ENCODE data around the gene BCAS3.
A peak's percentile ranks its signal among the peaks of the same experiment; 100 is the strongest.
"Not testable (repeated sequence)": the region's sequence is repeated elsewhere in the genome, so short reads cannot be mapped to it uniquely, and the experiment has no call there.

The BCAS3 gene

DNA sequence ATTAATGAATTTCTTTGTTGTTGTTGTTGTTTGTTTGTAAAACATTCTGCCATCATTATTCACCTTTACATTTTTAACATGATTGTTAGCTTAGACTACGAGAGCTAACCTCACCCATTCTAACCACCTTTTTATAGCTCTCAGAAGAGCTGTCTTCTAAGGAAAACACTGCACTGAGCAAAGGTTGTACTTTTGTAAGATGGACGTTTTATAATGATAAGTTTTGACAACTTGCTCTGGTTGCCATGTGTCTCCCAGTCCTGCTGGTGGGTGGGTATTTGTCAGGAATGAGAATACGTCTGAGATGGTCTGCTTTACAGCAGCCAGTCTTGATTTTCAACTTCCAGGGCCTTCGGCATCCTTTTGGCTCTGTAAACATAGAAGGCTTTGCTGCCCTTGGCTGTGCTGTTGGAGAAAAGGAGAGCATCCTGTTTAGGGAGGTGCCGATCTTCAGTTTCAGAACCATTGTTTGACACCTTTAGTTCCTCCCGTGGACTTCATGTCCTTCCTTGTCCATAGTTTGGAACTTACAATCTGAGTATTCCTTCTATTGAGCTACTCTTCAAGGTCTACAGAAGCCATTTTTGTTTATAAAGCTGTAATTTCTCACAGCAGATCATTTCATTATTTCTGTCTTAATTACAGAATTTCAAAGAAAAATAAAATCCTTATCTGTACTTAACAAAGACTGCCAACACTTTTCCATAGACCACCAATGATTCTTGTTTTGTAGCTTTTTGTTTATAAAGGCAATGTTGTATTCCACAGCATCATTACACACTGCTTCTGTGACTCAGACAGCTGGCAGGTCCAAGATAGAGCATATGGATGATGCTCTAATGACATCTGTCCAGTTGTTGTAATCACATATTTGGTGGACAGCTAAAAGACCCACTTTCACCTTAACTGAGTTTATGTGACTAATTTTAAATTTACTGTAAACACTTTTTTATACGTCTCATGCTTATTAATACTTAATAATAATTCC, 451.9 kb downstream of the BCAS3 start:
- no peak for DNase-seq (ENCODE audit: low spot score)

DNA sequence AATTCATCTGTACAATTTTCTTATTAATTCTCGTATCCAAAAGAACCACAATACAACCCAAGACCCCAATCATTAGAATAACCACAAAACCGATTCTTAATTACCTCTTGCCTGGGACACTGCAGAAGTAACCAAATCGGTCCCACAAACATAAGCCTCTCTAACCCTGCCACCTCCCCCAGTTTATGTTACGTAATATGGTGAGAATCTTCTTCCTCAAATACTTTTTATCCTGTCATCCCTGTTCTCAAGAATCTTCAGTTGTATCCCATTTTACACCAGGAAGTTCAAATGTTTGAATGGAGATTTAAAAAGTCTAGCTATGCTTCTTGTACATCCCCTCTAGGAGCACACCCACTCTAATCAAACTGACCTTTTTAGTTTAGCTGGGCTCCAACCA, 452.7 kb downstream of the BCAS3 start:
- no peak for DNase-seq (ENCODE audit: low spot score)

DNA sequence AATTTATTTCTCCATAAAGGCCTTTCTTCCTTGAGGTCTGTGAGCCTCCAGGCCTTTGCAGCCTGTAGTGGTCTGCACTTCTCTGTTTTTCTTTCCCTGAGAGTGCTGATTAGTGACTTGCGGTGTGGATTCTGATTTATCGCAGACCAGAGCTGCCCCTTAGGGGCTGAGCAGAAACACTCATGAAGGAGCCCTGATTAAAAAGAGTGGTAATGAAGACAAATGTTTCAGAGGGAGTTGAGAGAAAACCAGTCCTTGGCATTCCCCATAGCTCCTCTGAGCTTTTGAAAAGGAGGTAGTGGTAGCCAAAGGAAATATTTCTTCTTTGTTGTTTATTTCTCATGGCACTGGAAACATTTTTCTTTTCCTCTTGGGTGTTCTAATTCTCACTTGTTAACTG, 453.9 kb downstream of the BCAS3 start:
- DNase-seq (ENCODE audit: low spot score) = no peak

DNA sequence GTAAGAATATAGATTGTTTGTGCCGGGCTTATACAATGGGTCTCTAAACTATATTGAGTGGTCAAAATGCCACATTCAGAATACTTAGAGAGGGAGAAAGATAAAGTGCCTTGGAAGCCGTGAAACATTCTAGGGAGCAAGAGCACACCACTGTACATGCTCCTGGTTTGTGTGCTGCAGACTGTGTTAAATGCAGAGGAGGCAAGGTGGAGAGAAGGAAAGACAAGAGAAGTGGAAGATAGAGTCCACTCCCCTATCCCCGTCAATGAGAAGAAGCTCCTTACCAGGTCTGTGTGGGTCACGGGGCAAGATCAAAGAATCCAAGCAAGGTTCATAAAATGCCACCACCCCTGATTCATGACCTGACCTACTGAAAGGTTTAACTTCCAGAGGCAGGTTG, 454.9 kb downstream of the BCAS3 start:
- DNase-seq (ENCODE audit: low spot score) = no peak

DNA sequence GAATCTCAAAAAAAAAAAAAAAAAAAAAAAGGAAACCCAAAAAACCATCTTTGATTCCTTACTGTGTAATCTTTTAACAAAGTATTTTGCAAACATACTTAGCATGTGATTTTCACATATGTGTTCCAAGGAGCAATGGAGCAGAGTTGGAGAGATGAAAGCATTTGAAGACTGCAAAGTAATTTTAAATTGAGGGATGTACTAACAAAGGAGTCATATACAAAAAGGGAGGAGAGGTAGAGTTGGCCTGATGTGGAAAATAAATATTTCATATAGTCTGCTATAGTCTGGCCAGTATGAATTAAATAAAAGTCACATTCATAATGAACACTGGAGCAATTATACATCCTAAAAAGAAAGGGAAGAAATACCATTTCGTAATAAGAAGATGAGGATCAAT, 456.2 kb downstream of the BCAS3 start:
- no peak for DNase-seq (ENCODE audit: low spot score)

DNA sequence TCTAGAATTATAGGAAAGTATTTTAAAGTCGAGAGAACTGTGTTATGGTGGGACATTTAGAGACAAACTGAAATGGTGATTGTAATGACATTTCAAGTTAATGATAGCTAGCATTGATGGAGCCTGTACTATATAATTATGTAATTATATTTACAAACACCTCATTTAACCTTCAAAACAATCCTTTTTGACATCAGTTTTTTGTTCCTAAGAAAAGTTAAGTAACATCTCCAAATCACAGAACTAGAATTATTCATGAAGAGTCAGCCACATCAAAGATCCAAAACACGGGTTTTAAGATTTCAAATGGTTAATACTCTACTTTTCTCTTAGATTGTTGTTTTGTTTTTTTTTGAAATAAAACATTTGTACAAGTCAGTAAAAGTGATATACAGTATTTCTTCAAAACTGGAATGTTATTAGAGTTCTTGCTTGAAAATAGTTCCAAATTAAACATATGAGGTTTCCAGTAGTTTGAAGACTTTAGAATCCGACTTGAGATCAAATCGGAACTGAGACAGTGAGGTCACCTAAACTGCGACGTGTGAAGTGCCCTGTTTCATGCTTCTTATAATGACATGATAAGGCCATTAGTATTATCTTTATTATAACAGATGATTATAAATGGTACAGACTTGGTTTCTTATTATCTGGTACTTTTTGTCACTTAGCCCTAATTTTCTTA, 457.0 kb downstream of the BCAS3 start:
- DNase-seq (ENCODE audit: low spot score) = no peak

DNA sequence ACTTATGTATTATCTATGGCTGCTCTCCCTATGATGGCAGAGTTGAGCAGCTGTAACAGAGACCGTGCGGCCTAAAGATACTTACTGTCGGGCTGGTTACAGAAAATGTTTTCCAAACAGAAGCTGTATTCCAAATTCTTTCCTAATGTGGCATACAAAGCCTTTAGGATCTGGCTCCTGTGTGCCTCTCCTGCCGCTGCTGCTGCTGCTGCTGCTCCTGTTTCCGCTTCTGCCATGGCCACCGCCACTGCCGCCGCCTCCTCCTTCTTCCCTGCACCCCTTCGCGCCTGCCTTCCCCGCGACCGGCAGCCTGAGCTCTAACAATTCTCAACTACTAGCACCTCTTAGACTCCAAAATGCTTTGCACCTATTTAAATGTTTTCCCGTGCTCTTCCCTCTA, 458.1 kb downstream of the BCAS3 start:
- DNase-seq (ENCODE audit: low spot score) = no peak

DNA sequence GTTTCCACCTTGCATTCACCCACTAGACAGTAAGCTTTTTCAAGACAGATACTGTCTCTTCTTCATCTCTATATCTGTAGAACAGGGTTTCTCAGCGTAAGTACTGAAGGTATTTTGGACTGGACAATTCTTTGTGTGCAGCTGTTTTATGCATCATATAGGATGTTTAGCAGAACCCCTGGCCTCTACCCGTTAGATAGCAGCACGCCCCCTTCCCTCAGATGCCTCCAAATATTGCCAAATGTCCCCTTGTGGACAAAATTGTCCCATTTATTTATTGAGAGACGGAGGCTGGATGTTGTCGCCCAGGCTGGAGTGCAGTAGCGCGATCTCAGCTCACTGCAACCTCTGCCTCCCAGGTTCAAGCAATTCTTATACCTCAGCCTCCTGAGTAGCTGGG, 458.6 kb downstream of the BCAS3 start:
- no peak for DNase-seq (ENCODE audit: low spot score)

DNA sequence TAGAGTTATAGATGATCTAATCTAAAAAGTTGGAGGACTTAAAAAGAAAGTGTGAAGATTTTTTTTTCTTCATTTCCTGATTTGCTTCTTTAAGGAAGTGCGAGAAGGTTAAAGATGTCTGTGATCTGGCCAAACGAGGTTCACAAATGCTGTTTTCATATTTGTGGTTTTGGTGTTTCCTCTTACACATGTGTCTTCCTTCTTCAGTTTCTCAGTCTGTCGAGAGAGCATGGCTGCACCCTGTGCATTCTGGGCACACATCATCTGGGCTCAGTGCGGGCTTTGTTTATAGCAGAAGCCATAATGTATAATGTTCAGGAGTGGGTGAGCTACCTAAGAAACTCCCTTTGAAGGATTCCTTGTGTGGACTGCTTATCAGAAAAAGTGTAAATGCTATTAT, 461.6 kb downstream of the BCAS3 start:
- peak; percentile 83 for DNase-seq (ENCODE audit: low spot score)

DNA sequence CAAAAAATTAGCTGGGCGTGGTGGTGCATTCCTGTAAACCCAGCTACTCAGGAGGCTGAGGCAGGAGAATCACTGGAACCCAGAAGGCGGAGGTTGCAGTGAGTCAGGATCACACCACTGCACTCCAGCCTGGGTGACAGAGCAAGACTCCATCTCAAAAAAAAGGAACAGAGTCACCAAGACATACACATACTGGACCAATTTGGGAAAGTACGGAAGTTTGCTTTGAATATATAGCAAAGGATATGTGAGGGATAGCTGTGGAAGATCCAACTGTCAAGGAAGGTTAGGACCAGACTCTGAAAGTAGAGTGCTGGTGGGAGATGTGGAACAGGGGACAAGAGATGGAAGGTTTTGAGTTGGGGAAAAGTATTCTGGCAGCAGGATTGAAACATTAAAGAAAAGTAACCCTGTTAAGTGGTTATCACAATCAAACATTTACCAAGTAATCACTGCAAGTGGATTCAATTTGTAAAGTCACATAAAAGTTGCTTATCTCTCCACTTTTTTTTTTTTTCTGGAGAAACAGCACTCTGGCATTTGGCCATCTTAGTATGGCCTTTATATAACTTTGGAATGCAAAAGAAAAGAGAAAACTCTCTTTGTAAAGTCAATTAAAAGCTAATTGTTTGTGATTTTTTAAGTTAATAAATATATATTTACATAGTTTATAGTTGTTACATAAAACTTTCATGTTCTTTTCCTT, 462.6 kb downstream of the BCAS3 start:
- no peak for DNase-seq (ENCODE audit: low spot score)

DNA sequence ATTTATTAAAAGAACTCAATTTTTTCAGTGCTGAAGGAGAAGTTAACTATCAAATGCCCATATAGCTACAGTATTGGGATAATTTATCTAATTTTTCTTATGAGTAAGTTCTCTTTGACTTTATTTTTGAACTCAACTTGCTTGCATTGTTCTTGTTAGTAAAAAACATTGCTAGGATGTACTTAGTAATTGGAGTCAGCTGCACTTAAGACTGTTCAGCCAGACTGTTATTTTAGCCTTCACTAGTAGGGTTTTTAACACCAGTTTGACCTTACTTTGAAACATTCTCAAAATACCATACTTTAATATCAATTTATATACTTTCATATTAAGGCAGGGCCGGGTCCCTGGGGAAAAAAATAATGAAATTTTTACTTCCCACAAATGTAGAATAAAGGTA, 465.4 kb downstream of the BCAS3 start:
- no peak for DNase-seq (ENCODE audit: low spot score)

DNA sequence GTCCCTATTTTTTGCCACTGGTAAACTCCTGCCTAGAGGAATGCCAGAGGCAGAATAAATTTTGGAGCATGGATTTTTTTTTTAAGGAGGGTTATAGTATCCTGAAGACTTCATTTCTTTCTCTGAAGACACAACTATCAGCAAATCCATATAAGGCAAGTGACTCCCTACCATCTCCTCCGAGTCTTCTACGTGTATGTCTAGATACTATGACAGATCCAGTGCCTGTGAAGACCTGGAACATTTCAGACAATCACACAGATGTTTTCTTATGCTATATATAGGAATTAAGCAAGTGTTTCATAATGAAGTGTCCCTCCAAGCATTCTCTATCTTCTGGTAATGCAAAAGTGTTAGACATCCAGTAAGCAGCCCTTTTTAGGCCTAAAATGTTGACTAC, 466.5 kb downstream of the BCAS3 start:
- no peak for DNase-seq (ENCODE audit: low spot score)

DNA sequence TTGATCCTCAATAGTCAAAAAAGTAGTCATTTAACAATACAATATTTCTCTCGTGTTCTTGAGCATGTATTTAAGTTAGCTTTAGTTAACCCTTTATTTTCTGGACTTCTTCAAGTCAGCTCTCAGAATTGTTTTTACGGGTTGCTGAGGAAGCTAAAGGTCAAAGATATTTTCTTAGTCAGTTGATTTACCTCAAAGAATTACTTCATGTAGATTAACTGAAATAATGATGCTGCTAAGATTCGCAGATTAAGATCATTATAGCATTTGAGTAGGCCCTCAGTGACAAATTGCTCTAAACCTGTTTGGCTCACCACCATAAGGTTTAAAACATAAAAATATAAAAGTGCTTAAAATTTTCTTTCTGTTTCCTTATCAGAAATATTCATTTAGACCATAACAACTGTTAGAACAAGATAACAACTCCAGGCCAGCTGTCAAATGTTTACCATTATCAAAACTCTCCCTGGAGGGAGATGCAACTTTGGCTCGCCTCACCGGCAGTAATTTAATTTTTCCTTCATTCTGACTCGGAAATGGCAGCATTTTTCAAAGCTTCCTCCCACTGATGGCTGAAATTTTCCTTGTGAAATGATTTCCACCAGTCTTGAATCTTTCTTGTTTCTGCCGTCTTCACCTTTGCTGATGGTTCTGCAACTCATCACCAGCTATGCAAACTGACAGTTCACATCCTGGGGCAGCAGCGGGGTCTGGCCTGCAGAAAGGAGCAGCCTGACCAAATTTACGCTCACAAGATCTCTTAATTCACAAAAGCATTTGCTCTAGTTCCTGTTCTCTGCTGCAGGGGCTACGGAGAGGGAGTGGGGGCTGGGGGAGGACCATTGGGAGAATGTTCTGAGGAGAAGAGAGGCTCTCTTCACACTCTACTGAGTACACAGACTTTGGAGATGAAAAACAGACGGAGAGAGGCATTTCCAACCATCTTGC, 467.2 kb downstream of the BCAS3 start:
- no peak for DNase-seq (ENCODE audit: low spot score)

DNA sequence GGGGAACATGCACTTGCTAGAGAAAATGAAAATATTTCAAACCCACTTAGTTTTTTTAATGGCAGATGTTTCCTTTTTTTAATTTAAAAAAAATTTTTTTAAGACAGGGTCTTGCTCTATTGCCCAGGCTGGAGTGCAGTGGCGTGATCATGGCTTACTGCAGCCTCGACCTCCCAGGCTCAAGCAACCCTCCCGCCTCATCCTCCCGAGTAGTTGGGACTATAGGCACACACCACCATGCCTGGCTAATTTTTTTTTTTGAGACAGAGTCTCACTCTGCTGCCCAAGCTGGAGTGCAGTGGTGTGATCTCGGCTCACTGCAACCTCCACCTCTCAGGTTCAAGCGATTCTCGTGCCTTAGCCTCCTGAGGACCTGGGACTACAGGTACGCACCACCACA, 469.2 kb downstream of the BCAS3 start:
- DNase-seq (ENCODE audit: low spot score) = not testable (repeated sequence)

DNA sequence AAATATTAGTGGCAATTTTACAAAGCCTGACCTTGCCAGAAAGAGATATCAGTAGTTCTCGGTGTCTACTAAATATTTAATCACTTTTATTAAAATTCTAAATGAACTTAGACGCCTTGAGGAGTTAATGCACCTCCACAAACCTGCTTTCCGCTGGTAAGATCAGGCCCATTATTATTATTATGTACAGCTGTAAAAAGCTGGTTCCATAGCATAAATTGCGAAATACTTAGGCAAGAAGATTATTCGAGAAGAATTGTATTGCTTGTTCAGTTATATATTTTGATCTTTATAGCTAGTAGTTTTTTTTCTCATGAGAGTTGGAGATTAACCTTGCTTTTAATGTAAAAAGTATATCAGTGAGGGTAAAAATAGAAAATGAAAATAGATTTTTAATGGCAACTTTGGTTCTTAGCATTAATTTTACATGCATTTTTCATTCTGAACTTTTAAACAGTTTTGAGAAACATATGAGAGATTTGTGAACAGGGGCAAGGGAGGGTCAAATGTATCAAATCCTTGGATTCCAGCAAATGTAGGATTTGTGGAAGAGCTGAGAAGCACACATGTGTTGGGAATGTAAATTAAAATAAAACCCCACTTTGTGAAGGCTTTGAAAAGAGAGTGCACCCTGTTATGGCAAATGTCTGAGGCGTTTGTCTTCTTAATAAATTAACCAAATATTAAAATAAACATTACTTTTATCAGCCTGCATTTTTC, 471.6 kb downstream of the BCAS3 start:
- DNase-seq (ENCODE audit: low spot score) = no peak

DNA sequence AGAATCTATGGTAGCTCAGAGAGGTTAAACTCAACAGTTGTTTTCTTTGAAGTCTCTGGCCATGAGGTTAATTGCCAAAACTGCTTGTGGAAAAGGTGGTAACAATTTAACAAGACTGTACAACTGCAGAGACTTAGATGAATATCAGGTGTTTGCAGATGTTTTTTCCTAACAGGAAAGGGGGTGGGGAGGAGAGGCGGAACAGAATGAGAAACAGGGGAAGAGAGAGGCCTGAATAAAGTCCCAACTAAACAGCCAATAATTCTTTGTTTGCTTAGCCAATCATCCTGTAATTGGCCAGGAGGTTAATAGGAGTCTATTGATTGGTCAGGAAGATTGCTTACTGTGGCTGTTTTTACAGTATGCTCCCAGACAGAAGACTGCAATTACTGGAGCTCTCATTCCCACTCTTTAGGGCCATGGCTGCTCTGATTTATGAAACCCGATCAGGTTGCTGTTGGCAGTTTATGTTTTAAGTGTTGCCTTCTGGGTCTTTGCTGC, 472.3 kb downstream of the BCAS3 start:
- no peak for DNase-seq (ENCODE audit: low spot score)

DNA sequence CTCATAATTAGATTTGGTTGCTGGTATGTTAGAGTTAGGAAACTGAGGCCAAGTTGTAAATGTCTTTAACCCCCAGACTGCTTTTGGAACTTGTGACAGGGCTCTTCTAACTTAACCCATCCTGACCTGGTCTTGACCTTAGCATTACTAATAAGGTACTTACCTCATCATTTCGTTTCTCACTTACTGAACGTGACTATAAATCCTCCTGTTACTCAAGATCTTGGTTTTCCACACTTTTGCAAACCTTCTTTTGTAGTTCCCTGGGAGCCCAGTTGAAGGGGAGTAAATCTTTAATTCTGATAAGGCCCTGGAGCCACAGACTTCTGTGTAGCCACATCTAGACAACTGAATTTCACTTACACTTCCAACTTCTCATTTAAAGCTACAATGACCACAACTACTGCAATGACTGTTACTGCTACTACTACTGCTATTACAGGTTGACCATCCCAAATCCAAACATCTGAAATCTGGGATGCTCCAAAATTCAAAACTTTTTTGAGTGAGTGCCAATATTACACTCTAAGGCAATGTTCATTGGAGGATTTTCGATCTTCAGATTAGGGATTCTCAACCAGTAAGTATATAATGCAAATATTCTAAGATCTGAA, 473.1 kb downstream of the BCAS3 start:
- no peak for DNase-seq (ENCODE audit: low spot score)

DNA sequence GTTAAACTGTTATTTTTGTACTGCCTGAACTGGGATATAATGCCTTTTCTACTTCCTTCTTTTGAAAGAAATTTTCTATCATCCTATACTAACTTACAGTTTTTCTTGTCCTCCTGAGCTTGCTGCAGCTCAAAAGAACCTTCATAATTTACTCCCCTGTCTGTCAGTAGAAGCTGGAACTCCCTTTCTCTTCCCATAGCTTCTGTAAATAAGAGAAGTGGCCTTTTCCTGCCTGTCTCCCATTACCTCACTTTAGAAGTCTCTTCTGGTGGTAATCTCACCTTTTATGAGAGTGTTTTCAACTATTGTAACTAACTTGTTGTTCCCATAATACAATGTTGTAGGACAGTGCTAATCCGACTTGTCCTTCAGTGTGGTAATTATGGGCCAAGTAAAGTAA, 475.2 kb downstream of the BCAS3 start:
- no peak for DNase-seq (ENCODE audit: low spot score)

DNA sequence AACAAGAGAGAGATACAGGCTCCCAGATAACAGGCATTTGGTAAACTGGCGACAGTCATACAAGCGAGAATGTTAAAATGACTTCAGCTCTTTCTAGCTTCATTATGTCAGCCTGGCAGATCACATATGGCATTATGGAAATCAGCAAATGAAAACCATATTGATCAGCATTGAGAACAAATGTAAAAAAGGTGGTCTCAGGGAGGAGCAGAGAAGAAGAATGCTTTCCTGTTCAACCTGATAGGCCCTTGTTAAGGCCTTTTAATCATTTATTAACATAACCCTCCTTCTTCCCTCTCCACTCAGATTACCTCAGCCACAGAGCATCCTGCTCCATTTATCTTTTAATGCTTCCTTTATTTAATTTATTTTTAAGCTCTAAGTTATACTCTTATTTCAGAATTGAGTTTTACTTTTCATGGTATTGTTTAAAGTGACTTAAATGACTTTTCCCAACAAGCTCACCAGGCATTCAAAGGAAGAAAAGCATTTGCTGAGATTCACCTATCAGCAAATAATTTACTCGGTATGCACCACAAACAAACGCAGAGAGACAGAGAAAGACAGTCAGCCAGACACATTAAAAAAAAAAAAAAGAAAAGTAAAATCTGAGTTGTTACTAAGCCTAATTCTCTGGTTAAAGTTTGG, 478.1 kb downstream of the BCAS3 start:
- no peak for DNase-seq (ENCODE audit: low spot score)
